Neural progenitor cell (in vitro differentiated cells): ENCODE results near the gene MPPED1. TPM values are rescaled to one million over a fixed set of nuclear protein-coding genes. Genes with fewer than 3 reads are reported as not detected.

Source experiments
- DNase-seq: peaks from one replicate; pipeline ENCODE4 v3.0.0-alpha.2; 2016; ENCODE audit warnings: low spot score
- H2AFZ ChIP-seq: fragments of 200-600 bp; sonication (generic); replicated peaks from 2 replicates; pipeline ENCODE4 v1.6.1; 2016; ENCODE audit warnings: antibody characterized with exemption
- H3F3A ChIP-seq: fragments of 200-600 bp; sonication (generic); 2 replicates; pipeline ENCODE4 v1.6.1; 2016; ENCODE audit warnings: antibody characterized with exemption, low read depth
- H3K27ac ChIP-seq: fragments of 200-600 bp; sonication (generic); 2 replicates; pipeline ENCODE4 v1.5.1; 2016; ENCODE audit warnings: mild to moderate bottlenecking
- H3K27me3 ChIP-seq: fragments of 200-600 bp; sonication (generic); 2 replicates; pipeline ENCODE4 v1.6.1; 2016; ENCODE audit warnings: mild to moderate bottlenecking, moderate library complexity
- H3K36me3 ChIP-seq: fragments of 200-600 bp; sonication (generic); 2 replicates; pipeline ENCODE4 v1.5.1; 2016
- H3K4me1 ChIP-seq: fragments of 200-600 bp; sonication (generic); 2 replicates; pipeline ENCODE4 v1.6.1; 2016; ENCODE audit warnings: mixed run types
- H3K4me2 ChIP-seq: fragments of 200-600 bp; sonication (generic); 2 replicates; pipeline ENCODE4 v1.6.1; 2016
- H3K4me3 ChIP-seq: fragments of 200-600 bp; sonication (generic); 2 replicates; pipeline ENCODE4 v1.5.1; 2016
- H3K79me2 ChIP-seq: fragments of 200-600 bp; sonication (generic); 2 replicates; pipeline ENCODE4 v1.6.1; 2016; ENCODE audit warnings: low read depth
- H3K9ac ChIP-seq: fragments of 200-600 bp; sonication (generic); 2 replicates; pipeline ENCODE4 v1.6.1; 2016
- H3K9me3 ChIP-seq: fragments of 200-600 bp; sonication (generic); 2 replicates; pipeline ENCODE4 v1.5.1; 2016; ENCODE audit warnings: low read depth
- H4K20me1 ChIP-seq: fragments of 200-600 bp; sonication (generic); 2 replicates; pipeline ENCODE4 v1.6.1; 2016; ENCODE audit warnings: low read depth
- H3K27ac Mint-ChIP-seq: 3 replicates; pipeline ENCODE4 v1.8.0; 2021; ENCODE audit warnings: mixed read lengths
- H3K27me3 Mint-ChIP-seq: 2 replicates; pipeline ENCODE4 v1.8.0; 2022; ENCODE audit warnings: low read depth, mild to moderate bottlenecking, inconsistent platforms, moderate library complexity, mixed read lengths; ENCODE audit not compliant: insufficient read depth
- H3K36me3 Mint-ChIP-seq: 3 replicates; pipeline ENCODE4 v1.8.0; 2021; ENCODE audit warnings: mixed read lengths
- H3K4me1 Mint-ChIP-seq: 3 replicates; pipeline ENCODE4 v1.8.0; 2021; ENCODE audit warnings: mixed read lengths
- H3K4me3 Mint-ChIP-seq: 3 replicates; pipeline ENCODE4 v1.8.0; 2021; ENCODE audit warnings: mild to moderate bottlenecking, moderate library complexity, mixed read lengths
- H3K9me3 Mint-ChIP-seq: 3 replicates; pipeline ENCODE4 v1.8.0; 2020; ENCODE audit warnings: mixed read lengths
- EZH2 ChIP-seq: fragments of 200-600 bp; sonication (generic); IDR thresholded peaks from 2 replicates; pipeline ENCODE4 v1.6.1; 2017; ENCODE audit warnings: antibody characterized with exemption, mild to moderate bottlenecking, moderate library complexity
- EZH2phosphoT487 ChIP-seq: fragments of 200-600 bp; sonication (generic); IDR thresholded peaks from 2 replicates; pipeline ENCODE4 v1.6.1; 2017; ENCODE audit warnings: antibody characterized with exemption
- total RNA-seq: library from RNA; depleted of rRNA; stranded (reverse); fragments of >200 nt; gene quantifications from 2 replicates; pipeline ENCODE4 v1.2.3, GENCODE V29; 2015; ENCODE audit warnings: low replicate concordance
- TF ChIP-seq, protein P1 (sequence below): fragments of 200-600 bp; sonication (generic); IDR thresholded peaks from 2 replicates; pipeline ENCODE4 v1.5.1; 2017; ENCODE audit warnings: antibody characterized with exemption, mild to moderate bottlenecking

Gene MPPED1
- total RNA-seq, 1 donor from 2014 or later: 2.0 TPM

DNA sequence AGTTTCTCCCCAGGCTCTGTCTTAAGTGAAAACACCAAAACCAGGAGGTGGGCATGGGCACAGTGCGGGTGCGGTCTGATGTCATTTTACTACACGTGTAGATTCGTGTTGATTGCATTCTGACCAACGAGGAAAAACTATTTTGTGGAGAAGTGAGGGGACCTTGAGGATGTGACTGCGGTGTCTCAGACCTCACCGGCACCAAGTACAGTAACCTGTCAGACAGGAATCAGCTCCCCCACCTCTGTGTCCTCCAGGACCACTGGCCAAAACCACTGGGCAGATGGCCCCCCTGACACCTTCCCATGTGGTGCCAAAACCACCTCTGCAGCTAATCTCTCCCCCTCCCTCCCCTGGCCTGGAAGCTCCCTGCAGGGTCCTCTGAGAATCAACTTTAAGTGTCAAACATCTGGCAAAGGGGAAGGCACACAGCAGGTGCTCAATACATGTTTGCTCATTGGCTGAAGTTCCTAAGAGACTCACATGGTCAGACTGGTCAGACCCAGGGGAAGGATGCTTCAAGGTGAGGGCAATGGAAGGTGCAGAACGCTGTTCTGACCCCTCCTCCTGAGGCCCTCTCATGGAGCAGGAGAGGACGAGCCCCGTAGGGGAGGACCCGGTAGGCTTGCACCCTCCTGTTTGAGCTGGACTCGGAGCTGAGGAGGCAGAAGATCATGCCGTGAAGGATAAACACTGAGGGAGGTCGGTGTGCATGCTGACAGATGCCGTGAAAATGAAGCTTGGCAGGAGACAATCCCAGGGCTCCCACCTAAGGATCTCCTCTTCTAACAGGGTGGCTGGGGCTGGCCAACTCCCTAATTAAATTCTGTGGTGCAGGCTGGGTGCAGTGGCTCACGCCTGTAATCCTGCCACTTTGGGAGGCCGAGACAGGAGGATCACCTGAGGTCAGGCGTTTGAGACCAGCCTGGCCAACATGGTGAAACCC is 129.9 kb downstream of the MPPED1 start:
- H3K27ac ChIP-seq: no peak overlapping the region
- H2AFZ ChIP-seq: no peak overlapping the region
- H3K27me3 Mint-ChIP-seq: peaks cover 10% of the 10 kb centered on the region
- H3K79me2 ChIP-seq: no peaks in the 10 kb centered on the region
- no peak for DNase-seq
- no peaks in the 10 kb centered on the region for H3K36me3 ChIP-seq
- H3K36me3 Mint-ChIP-seq: peaks cover 2% of the 10 kb centered on the region
- no peak overlapping the region for H3K27ac Mint-ChIP-seq
- no peak overlapping the region for H3K9ac ChIP-seq
- H3F3A ChIP-seq: no peaks in the 10 kb centered on the region
- no peak overlapping the region for H3K4me3 ChIP-seq
- TF ChIP-seq EZH2phosphoT487: no peak
- no peak for TF ChIP-seq EZH2
- TF ChIP-seq, protein P1, sequence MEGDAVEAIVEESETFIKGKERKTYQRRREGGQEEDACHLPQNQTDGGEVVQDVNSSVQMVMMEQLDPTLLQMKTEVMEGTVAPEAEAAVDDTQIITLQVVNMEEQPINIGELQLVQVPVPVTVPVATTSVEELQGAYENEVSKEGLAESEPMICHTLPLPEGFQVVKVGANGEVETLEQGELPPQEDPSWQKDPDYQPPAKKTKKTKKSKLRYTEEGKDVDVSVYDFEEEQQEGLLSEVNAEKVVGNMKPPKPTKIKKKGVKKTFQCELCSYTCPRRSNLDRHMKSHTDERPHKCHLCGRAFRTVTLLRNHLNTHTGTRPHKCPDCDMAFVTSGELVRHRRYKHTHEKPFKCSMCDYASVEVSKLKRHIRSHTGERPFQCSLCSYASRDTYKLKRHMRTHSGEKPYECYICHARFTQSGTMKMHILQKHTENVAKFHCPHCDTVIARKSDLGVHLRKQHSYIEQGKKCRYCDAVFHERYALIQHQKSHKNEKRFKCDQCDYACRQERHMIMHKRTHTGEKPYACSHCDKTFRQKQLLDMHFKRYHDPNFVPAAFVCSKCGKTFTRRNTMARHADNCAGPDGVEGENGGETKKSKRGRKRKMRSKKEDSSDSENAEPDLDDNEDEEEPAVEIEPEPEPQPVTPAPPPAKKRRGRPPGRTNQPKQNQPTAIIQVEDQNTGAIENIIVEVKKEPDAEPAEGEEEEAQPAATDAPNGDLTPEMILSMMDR: no peak
- H3K4me1 ChIP-seq: no peaks in the 10 kb centered on the region
- H3K4me1 Mint-ChIP-seq: peaks cover 11% of the 10 kb centered on the region
- H3K4me2 ChIP-seq: no peak overlapping the region
- no peak overlapping the region for H3K4me3 Mint-ChIP-seq
- no peaks in the 10 kb centered on the region for H3K27me3 ChIP-seq
- no peaks in the 10 kb centered on the region for H4K20me1 ChIP-seq
- H3K9me3 Mint-ChIP-seq: peaks cover 7% of the 10 kb centered on the region
- H3K9me3 ChIP-seq: no peaks in the 10 kb centered on the region

DNA sequence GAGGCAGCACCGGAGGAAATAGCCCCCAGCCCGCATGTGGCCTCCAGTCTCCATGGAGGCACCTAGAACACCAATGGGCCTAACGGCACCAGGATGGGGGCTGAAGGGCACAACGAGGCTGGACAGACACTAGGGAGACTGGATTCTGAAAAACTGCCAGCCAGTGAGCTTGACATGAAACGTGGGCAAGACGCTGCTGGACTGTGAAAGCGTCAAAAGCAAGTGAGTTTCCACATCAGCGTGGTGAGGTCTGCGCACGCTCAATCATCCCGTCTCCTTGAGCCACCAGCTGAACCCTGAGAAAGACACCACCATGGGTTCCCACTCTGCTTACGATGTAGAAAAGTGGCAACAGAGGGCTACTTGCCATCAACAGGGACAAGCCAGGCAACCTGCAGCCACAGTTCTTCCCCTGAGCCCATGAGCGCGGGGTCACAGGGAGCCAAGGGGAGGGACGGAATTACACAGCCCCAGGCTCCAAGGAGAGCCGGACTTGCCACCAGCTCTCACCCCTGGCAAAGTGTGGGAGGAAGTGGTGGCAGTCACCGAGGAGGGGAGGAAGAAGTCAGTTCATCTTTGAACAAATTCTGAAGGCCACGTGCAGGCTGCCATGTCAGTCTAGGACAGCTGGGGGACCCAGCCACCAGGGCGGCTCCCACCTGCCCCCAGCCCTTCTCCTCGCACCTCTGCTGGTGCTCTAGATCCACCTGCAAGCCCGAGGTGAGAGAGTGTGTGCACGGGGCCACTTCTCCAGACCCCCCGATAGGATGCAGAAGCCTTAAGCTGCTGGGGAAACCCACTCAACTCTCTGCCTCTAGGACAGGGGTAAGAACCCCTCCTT is 131.1 kb downstream of the MPPED1 start:
- Histone ChIP-seq H3K4me3 (no peak overlapping the region), H3K36me3 (no peaks in the 10 kb centered on the region), H3K79me2 (no peaks in the 10 kb centered on the region), H3K27me3 (no peaks in the 10 kb centered on the region), H3K27ac (no peak overlapping the region), H4K20me1 (no peaks in the 10 kb centered on the region), H3K9ac (no peak overlapping the region), H3K4me2 (no peak overlapping the region), H3F3A (no peaks in the 10 kb centered on the region), H3K9me3 (no peaks in the 10 kb centered on the region), H2AFZ (no peak overlapping the region), H3K4me1 (no peaks in the 10 kb centered on the region)
- no peak overlapping the region for H3K4me3 Mint-ChIP-seq
- peak overlapping the region; percentile 29 for H3K27ac Mint-ChIP-seq
- TF ChIP-seq, protein P1: no peak
- TF ChIP-seq EZH2: no peak
- TF ChIP-seq EZH2phosphoT487: no peak
- peaks cover 2% of the 10 kb centered on the region for H3K36me3 Mint-ChIP-seq
- H3K27me3 Mint-ChIP-seq: peaks cover 10% of the 10 kb centered on the region
- DNase-seq: no peak
- H3K4me1 Mint-ChIP-seq: peaks cover 11% of the 10 kb centered on the region
- peaks cover 3% of the 10 kb centered on the region for H3K9me3 Mint-ChIP-seq

DNA sequence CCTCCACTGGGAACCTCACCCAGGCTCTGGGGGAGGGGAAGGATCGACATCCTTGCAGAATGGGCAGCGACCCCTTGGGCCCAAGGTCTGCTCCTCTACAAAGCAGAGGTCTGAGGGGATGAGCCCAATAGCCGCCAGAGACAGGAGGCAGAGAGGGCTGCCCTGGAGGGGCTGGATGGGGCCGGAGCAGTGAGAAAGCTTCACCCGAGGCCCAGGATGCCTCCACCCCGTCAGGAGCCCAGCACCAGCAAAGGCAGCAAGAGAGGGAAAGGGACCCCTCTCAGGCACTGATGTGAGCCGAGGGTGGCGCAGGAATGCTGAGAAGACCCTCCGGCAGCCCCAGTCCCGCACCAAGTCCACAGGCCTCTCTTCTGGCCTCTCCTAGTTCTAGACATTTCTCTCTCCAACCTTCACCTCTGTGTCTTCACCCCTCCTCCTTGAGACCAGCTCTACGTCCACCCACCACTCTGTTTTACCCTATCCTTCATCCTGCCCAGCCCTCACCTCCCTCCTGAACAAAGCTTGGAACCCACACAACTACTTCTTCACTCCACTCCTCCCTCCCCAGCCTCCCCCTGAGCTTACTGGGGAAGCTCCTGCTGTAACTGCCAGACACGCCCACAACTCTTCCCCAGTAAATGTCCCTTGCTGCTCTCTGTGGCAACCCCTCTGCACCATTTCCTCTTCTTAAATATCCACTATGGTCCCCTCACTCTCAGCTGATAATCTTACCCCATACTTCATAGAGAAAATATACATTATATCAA is 131.9 kb downstream of the MPPED1 start:
- H3K9me3 ChIP-seq: no peaks in the 10 kb centered on the region
- no peak for DNase-seq
- no peaks in the 10 kb centered on the region for H3F3A ChIP-seq
- Mint-ChIP-seq H3K4me1 (peaks cover 11% of the 10 kb centered on the region), H3K27ac (no peak overlapping the region), H3K27me3 (peaks cover 10% of the 10 kb centered on the region), H3K36me3 (no peaks in the 10 kb centered on the region), H3K4me3 (no peak overlapping the region), H3K9me3 (no peaks in the 10 kb centered on the region)
- TF ChIP-seq EZH2 (no peak), EZH2phosphoT487 (no peak)
- TF ChIP-seq, protein P1: no peak
- H3K4me2 ChIP-seq: no peak overlapping the region
- no peak overlapping the region for H2AFZ ChIP-seq
- H4K20me1 ChIP-seq: no peaks in the 10 kb centered on the region
- H3K27me3 ChIP-seq: no peaks in the 10 kb centered on the region
- no peak overlapping the region for H3K4me3 ChIP-seq
- no peaks in the 10 kb centered on the region for H3K36me3 ChIP-seq
- H3K4me1 ChIP-seq: no peaks in the 10 kb centered on the region
- H3K9ac ChIP-seq: no peak overlapping the region
- H3K27ac ChIP-seq: no peak overlapping the region
- no peaks in the 10 kb centered on the region for H3K79me2 ChIP-seq
